Measurements from ENCODE around the gene PRORP.

- no peak for TF ChIP-seq CTCF (conservative IDR thresholded peaks at IDR 0.05)
- no peak for TF ChIP-seq EZH2 (IDR thresholded peaks at IDR 0.05; ENCODE audit: low read depth)
These were observed 1.1 kb upstream of the PRORP start for GRCh38 chr14:35121026-35121886.
